ENCODE data around the gene DHRS2. TPM values are rescaled to one million over a fixed set of nuclear protein-coding genes. Genes with fewer than 3 reads are reported as not detected.
A peak's percentile ranks its signal among the peaks of the same experiment; 100 is the strongest.

The DHRS2 gene
- total RNA-seq, 1 donor from 2014 or later = not detected

GRCh38 chr14:23641915-23642588 lies 5.9 kb downstream of the DHRS2 start:
- intact Hi-C loops (cut with DNase I) = no loop called here
- Histone ChIP-seq H3K4me3 (no peak overlapping the region), H3K36me3 (no peaks in the 10 kb centered on the region), H3K27ac (no peak overlapping the region), H3K4me1 (no peaks in the 10 kb centered on the region), H3K9me3 (no peaks in the 10 kb centered on the region), H3K27me3 (no peaks in the 10 kb centered on the region)
- TF ChIP-seq CTCF (IDR thresholded peaks at IDR 0.05) = no peak
- DNase-seq (ENCODE audit: low spot score in 2 of 2) = no peak

GRCh38 chr14:23643533-23644194 lies 7.5 kb downstream of the DHRS2 start:
- no peak for DNase-seq (ENCODE audit: low spot score in 2 of 2)
- no peak overlapping the region for H3K4me3 ChIP-seq
- H3K4me1 ChIP-seq = no peaks in the 10 kb centered on the region
- TF ChIP-seq CTCF (IDR thresholded peaks at IDR 0.05) = no peak
- H3K27ac ChIP-seq = no peak overlapping the region
- no peaks in the 10 kb centered on the region for H3K36me3 ChIP-seq
- intact Hi-C loops (cut with DNase I) = no loop called here
- H3K9me3 ChIP-seq = no peaks in the 10 kb centered on the region
- H3K27me3 ChIP-seq = no peaks in the 10 kb centered on the region

- Histone ChIP-seq H3K27me3 (no peaks in the 10 kb centered on the region), H3K36me3 (no peaks in the 10 kb centered on the region), H3K4me3 (no peak overlapping the region), H3K27ac (no peak overlapping the region), H3K9me3 (no peaks in the 10 kb centered on the region), H3K4me1 (no peaks in the 10 kb centered on the region)
- no peak for TF ChIP-seq CTCF (IDR thresholded peaks at IDR 0.05)
- intact Hi-C loops (cut with DNase I) = no loop called here
- DNase-seq (ENCODE audit: low spot score in 2 of 2) = peak in 1 of 2 donors; percentile 37
Observed at GRCh38 chr14:23644195-23644918, 8.2 kb downstream of the DHRS2 start.

- H3K4me3 ChIP-seq = no peak overlapping the region
- no peaks in the 10 kb centered on the region for H3K36me3 ChIP-seq
- no peaks in the 10 kb centered on the region for H3K4me1 ChIP-seq
- TF ChIP-seq CTCF (IDR thresholded peaks at IDR 0.05) = no peak
- H3K27me3 ChIP-seq = no peaks in the 10 kb centered on the region
- no peaks in the 10 kb centered on the region for H3K9me3 ChIP-seq
- intact Hi-C loops (cut with DNase I) = no loop called here
- H3K27ac ChIP-seq = no peak overlapping the region
- peak in 1 of 2 donors; percentile 8 for DNase-seq (ENCODE audit: low spot score in 2 of 2)
Observed at GRCh38 chr14:23644919-23645336, 8.8 kb downstream of the DHRS2 start.

GRCh38 chr14:23645504-23645811 lies 9.3 kb downstream of the DHRS2 start:
- H3K27me3 ChIP-seq = no peaks in the 10 kb centered on the region
- TF ChIP-seq CTCF (IDR thresholded peaks at IDR 0.05) = no peak
- no peaks in the 10 kb centered on the region for H3K9me3 ChIP-seq
- H3K4me3 ChIP-seq = no peak overlapping the region
- H3K36me3 ChIP-seq = no peaks in the 10 kb centered on the region
- DNase-seq (ENCODE audit: low spot score in 2 of 2) = no peak
- no peaks in the 10 kb centered on the region for H3K4me1 ChIP-seq
- intact Hi-C loops (cut with DNase I) = no loop called here
- H3K27ac ChIP-seq = no peak overlapping the region
